H9 (cell line): ENCODE results near the gene SCN7A. TPM values are rescaled to one million over a fixed set of nuclear protein-coding genes. Genes with fewer than 3 reads are reported as not detected.

Experiments
- DNase-seq: peaks from one replicate; pipeline ENCODE4 v3.0.0-alpha.2; 2017
- H2AFZ ChIP-seq: one replicate; pipeline ENCODE4 v1.6.1; 2013; ENCODE audit warnings: mild to moderate bottlenecking, low read length, control low read depth, moderate library complexity
- H2AK5ac ChIP-seq: 2 replicates; pipeline ENCODE4 v1.6.1; 2013; ENCODE audit warnings: low read length, control low read depth, mixed read lengths; ENCODE audit not compliant: insufficient read length
- H2BK120ac ChIP-seq: one replicate; pipeline ENCODE4 v1.6.1; 2013; ENCODE audit warnings: low read depth, mild to moderate bottlenecking, low read length, control low read depth, inconsistent platforms; ENCODE audit not compliant: poor library complexity, severe bottlenecking
- H2BK12ac ChIP-seq: 2 replicates; pipeline ENCODE4 v1.6.1; 2013; ENCODE audit warnings: low read length, control low read depth, mixed read lengths, low read depth; ENCODE audit not compliant: insufficient read length
- H2BK15ac ChIP-seq: 2 replicates; pipeline ENCODE4 v1.6.1; 2013; ENCODE audit warnings: low read depth, low read length, control low read depth
- H2BK20ac ChIP-seq: one replicate; pipeline ENCODE4 v1.6.1; 2013; ENCODE audit warnings: low read depth, mild to moderate bottlenecking, low read length, control low read depth, inconsistent platforms; ENCODE audit not compliant: poor library complexity, severe bottlenecking
- H2BK5ac ChIP-seq: 2 replicates; pipeline ENCODE4 v1.6.1; 2013; ENCODE audit warnings: low read length, control low read depth, mixed read lengths; ENCODE audit not compliant: insufficient read length
- H3K14ac ChIP-seq: 2 replicates; pipeline ENCODE4 v1.6.1; 2013; ENCODE audit warnings: low read length, control low read depth; ENCODE audit not compliant: insufficient read depth
- H3K18ac ChIP-seq: 2 replicates; pipeline ENCODE4 v1.6.1; 2013; ENCODE audit warnings: low read depth, mild to moderate bottlenecking, mixed read lengths, low read length, control low read depth; ENCODE audit not compliant: insufficient read length
- H3K23ac ChIP-seq: 2 replicates; pipeline ENCODE4 v1.6.1; 2013; ENCODE audit warnings: low read length, control low read depth, mixed read lengths, low read depth; ENCODE audit not compliant: insufficient read length
- H3K23me2 ChIP-seq: 2 replicates; pipeline ENCODE4 v1.6.1; 2013; ENCODE audit warnings: low read depth, mild to moderate bottlenecking, mixed read lengths, low read length, control low read depth; ENCODE audit not compliant: insufficient read length, poor library complexity, severe bottlenecking
- H3K27ac ChIP-seq: 2 replicates; pipeline ENCODE4 v1.5.1; 2013; ENCODE audit warnings: low read length, control low read depth, mixed read lengths, low read depth; ENCODE audit not compliant: insufficient read length
- H3K27me3 ChIP-seq: 2 replicates; pipeline ENCODE4 v1.6.1; 2013; ENCODE audit warnings: low read length, control low read depth, inconsistent platforms; ENCODE audit not compliant: insufficient read depth
- H3K4ac ChIP-seq: 2 replicates; pipeline ENCODE4 v1.6.1; 2013; ENCODE audit warnings: low read depth, mild to moderate bottlenecking, control low read depth, inconsistent platforms, low read length, moderate library complexity
- H3K4me1 ChIP-seq: 2 replicates; pipeline ENCODE4 v1.6.1; 2013; ENCODE audit warnings: low read length, control low read depth, inconsistent platforms; ENCODE audit not compliant: insufficient read depth
- H3K4me2 ChIP-seq: 2 replicates; pipeline ENCODE4 v1.6.1; 2013; ENCODE audit warnings: low read length, control low read depth, mixed read lengths; ENCODE audit not compliant: insufficient read length, insufficient read depth
- H3K56ac ChIP-seq: 2 replicates; pipeline ENCODE4 v1.6.1; 2013; ENCODE audit warnings: low read depth, mild to moderate bottlenecking, mixed read lengths, low read length, control low read depth; ENCODE audit not compliant: insufficient read length
- H3K79me1 ChIP-seq: 2 replicates; pipeline ENCODE4 v1.6.1; 2013; ENCODE audit warnings: low read depth, mild to moderate bottlenecking, moderate library complexity, low read length, control low read depth, inconsistent platforms; ENCODE audit not compliant: insufficient read depth, poor library complexity, severe bottlenecking
- H3K79me2 ChIP-seq: 2 replicates; pipeline ENCODE4 v1.6.1; 2013; ENCODE audit warnings: low read length, control low read depth, inconsistent platforms; ENCODE audit not compliant: insufficient read depth
- H3K9ac ChIP-seq: 2 replicates; pipeline ENCODE4 v1.6.1; 2013; ENCODE audit warnings: low read length, control low read depth, mixed read lengths; ENCODE audit not compliant: insufficient read length; ENCODE audit errors: extremely low read depth
- H3K9me3 ChIP-seq: one replicate; pipeline ENCODE4 v1.6.1; 2013; ENCODE audit warnings: low read depth, low read length, inconsistent platforms; ENCODE audit not compliant: control insufficient read depth
- H3T11ph ChIP-seq: one replicate; pipeline ENCODE4 v1.6.1; 2013; ENCODE audit warnings: mild to moderate bottlenecking, low read length, control low read depth, inconsistent platforms
- H4K20me1 ChIP-seq: one replicate; pipeline ENCODE4 v1.6.1; 2013; ENCODE audit not compliant: control insufficient read depth, insufficient read length, insufficient read depth
- H4K5ac ChIP-seq: 2 replicates; pipeline ENCODE4 v1.6.1; 2013; ENCODE audit warnings: low read depth, mild to moderate bottlenecking, mixed read lengths, low read length, control low read depth; ENCODE audit not compliant: insufficient read length
- H4K8ac ChIP-seq: replicated peaks from 2 replicates; pipeline ENCODE4 v1.6.1; 2013; ENCODE audit warnings: low read length, control low read depth, mixed read lengths, low read depth; ENCODE audit not compliant: insufficient read length
- H4K91ac ChIP-seq: 2 replicates; pipeline ENCODE4 v1.6.1; 2013; ENCODE audit warnings: low read depth, mild to moderate bottlenecking, moderate library complexity, mixed read lengths, low read length, control low read depth; ENCODE audit not compliant: insufficient read length
- H3K27ac Mint-ChIP-seq, 3 experiments: 2 replicates in 2 of 3; 3 replicates in 1 of 3; pipeline ENCODE4 v1.8.0; 2020 to 2021; ENCODE audit warnings: mixed read lengths in 3 of 3, mild to moderate bottlenecking in 1 of 3, moderate library complexity in 1 of 3
- H3K27me3 Mint-ChIP-seq: 2 replicates; pipeline ENCODE4 v1.8.0; 2021; ENCODE audit warnings: low read depth, mild to moderate bottlenecking, moderate library complexity, mixed read lengths
- H3K36me3 Mint-ChIP-seq, 3 experiments: 2 replicates in 2 of 3; 3 replicates in 1 of 3; pipeline ENCODE4 v1.8.0; 2020 to 2021; ENCODE audit warnings: low read depth in 3 of 3, mixed read lengths in 3 of 3; ENCODE audit not compliant: insufficient read depth in 1 of 3
- H3K4me1 Mint-ChIP-seq, 2 experiments: 2 replicates each; pipeline ENCODE4 v1.8.0; 2020; ENCODE audit warnings: mixed read lengths in 2 of 2
- H3K4me3 Mint-ChIP-seq, 2 experiments: 2 replicates in 1 of 2; 3 replicates in 1 of 2; pipeline ENCODE4 v1.8.0; 2020 to 2021; ENCODE audit warnings: mild to moderate bottlenecking in 2 of 2, mixed read lengths in 2 of 2, moderate library complexity in 1 of 2
- H3K9me3 Mint-ChIP-seq, 2 experiments: 2 replicates in 1 of 2; 3 replicates in 1 of 2; pipeline ENCODE4 v1.8.0; 2020; ENCODE audit warnings: mild to moderate bottlenecking in 2 of 2, mixed read lengths in 2 of 2, moderate library complexity in 1 of 2
- CTCF ChIP-seq: fragments of 200-600 bp; sonication (generic); conservative IDR thresholded peaks from 3 replicates; pipeline ENCODE4 v1.8.0; 2021; ENCODE audit warnings: antibody characterized with exemption, mild to moderate bottlenecking
- WGBS: extraction: QIAGEN DNeasy Blood & Tissue Kit; methylation state at CpG from one replicate; pipeline ENCODE4 v1.1.7; 2013; ENCODE audit warnings: missing lambda C conversion rate, low lambda C conversion rate, mixed read lengths; ENCODE audit not compliant: insufficient read length; ENCODE audit errors: extremely low coverage; 5-methylcytosine and 5-hydroxymethylcytosine counted together
- total RNA-seq: library from RNA; stranded (reverse); gene quantifications from 2 replicates; pipeline ENCODE4 v1.2.1, GENCODE V29; 2021

Gene SCN7A
- total RNA-seq, 1 experiment from 2014 or later: 0.07 TPM

GRCh38 chr2:166472332-166472731 lies 21.7 kb downstream of the SCN7A start:
- no CpG with 5 or more reads among the region's 2 CpGs for WGBS
- H3K4me2 ChIP-seq: no peak overlapping the region
- no peak overlapping the region for H2AK5ac ChIP-seq
- H3K9me3 ChIP-seq: no peaks in the 10 kb centered on the region
- H2BK12ac ChIP-seq: no peak overlapping the region
- no peak overlapping the region for H3K14ac ChIP-seq
- no peak overlapping the region for H4K5ac ChIP-seq
- Mint-ChIP-seq H3K27ac (no peak overlapping the region), H3K4me3 (no peak overlapping the region), H3K27me3 (no peaks in the 10 kb centered on the region), H3K36me3 (no peaks in the 10 kb centered on the region), H3K4me1 (no peaks in the 10 kb centered on the region), H3K9me3 (no peaks in the 10 kb centered on the region)
- H2BK120ac ChIP-seq: no peak overlapping the region
- H3K4me1 ChIP-seq: no peaks in the 10 kb centered on the region
- no peak overlapping the region for H2AFZ ChIP-seq
- no peaks in the 10 kb centered on the region for H3K79me2 ChIP-seq
- no peaks in the 10 kb centered on the region for H3K27me3 ChIP-seq
- no peak overlapping the region for H3K27ac ChIP-seq
- no peaks in the 10 kb centered on the region for H4K20me1 ChIP-seq
- H3K18ac ChIP-seq: no peak overlapping the region
- H3K23ac ChIP-seq: no peak overlapping the region
- no peak overlapping the region for H3T11ph ChIP-seq
- H2BK15ac ChIP-seq: no peak overlapping the region
- no peak overlapping the region for H3K56ac ChIP-seq
- no peak overlapping the region for H4K8ac ChIP-seq
- no peak overlapping the region for H2BK5ac ChIP-seq
- no peak overlapping the region for H4K91ac ChIP-seq
- H3K79me1 ChIP-seq: no peaks in the 10 kb centered on the region
- no peak overlapping the region for H3K9ac ChIP-seq
- no peak for DNase-seq
- no peaks in the 10 kb centered on the region for H3K23me2 ChIP-seq
- no peak overlapping the region for H3K4ac ChIP-seq
- H2BK20ac ChIP-seq: no peak overlapping the region
- TF ChIP-seq CTCF: no peak
